Femur (tissue), 1 donor: ENCODE data around the gene PRKCQ.

ENCODE experiments used
- DNase-seq: peaks from one replicate; pipeline ENCODE4 v3.0.0-alpha.2; 2017

The PRKCQ gene

GRCh38 chr10:6565588-6565987, 14.5 kb downstream of the PRKCQ start:
- no peak for DNase-seq

- DNase-seq = no peak
These were observed 15.7 kb downstream of the PRKCQ start for GRCh38 chr10:6564367-6564766.

DNA sequence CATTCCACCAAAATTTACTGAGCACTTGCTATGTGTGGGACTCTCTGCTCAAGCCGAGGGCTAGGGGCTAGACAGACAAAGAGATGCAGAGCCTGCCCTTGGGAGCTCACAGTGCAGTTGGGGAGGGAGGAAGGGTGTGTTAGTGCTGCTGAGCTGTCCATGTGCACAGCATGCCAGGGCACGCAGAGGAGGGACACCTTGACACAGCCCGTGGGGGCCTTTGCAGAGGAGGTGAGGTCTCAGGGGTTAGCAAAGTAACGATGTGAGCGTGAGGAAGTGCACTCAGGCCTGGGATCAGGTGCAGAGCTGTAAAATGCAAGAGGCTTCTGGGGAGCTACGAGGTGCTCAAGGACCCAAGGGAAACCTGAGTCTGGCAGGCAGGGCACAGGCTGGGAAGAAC, 16.3 kb downstream of the PRKCQ start:
- DNase-seq = no peak

- DNase-seq = no peak
These were observed 17.0 kb downstream of the PRKCQ start for GRCh38 chr10:6563075-6563474.

DNA sequence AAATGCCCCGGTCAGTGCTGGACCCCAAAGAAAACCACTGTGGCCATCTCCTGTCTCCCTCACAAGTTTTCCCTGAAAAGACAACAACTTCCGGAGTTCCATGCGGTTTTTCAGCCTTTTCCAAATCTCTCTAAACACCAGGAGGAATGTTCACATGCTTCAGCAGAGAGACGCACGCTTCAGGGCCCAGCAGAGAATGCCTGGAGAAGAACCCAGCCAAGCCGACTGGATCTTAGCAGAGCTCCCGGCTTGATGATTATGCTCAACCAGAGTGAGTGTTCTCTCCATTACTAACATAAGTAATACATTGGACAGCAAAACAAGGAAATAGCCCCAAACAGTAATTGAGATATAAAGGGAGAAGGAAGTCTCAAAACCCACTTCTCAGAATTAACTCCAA, 17.9 kb downstream of the PRKCQ start:
- no peak for DNase-seq

GRCh38 chr10:6561552-6561951, 18.5 kb downstream of the PRKCQ start:
- no peak for DNase-seq

DNA sequence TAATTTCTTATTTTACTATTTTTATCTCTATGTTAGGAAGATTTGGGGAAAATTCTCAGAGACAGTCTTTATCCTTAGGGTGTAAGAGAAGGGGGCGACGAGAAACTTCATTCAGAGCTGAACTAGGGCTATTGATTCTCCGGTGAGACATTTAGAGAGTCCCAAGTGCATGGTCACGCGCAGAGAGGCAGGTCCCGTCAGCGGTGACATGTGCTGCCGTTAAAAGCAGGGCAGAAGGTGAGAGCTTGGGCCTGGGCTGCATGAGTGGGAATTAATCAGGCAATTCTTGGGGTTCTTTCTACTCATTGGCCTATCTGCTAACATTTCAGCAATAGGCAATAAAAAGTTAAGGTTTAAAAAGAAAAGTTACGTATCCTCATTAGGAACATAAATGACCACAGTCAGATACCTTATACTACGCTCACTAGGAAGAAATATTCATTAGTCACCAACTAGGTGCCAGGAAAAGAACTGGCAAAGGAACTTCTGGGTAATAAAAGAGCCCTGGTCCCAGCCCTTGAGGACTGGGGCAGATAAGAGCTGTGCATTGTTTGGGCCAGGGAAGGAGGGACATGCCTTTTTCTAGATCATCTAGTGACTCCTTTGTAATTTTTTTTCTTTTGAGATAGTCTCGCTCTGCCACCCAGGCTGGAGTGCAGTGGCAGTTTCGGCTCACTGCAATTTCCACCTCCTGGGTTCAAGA, 21.2 kb downstream of the PRKCQ start:
- no peak for DNase-seq

DNA sequence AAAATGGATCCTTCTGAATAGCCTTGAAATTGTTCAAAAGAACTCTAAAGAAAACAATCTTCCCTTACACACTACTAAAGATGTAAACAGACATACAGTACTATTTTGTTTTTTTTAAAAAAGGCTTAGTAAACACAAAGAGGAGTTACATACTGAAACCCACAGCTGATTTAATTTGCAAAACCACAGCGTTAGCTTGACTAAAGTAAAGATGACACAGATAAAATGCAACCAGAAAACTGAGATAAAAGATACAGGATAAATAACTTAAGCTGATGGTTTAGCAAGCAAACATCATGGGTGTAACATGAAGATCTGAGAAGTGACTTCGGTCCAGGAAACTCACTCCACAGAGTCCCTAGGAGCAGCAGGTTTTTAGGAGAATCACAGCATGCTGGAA, 21.8 kb downstream of the PRKCQ start:
- no peak for DNase-seq

DNA sequence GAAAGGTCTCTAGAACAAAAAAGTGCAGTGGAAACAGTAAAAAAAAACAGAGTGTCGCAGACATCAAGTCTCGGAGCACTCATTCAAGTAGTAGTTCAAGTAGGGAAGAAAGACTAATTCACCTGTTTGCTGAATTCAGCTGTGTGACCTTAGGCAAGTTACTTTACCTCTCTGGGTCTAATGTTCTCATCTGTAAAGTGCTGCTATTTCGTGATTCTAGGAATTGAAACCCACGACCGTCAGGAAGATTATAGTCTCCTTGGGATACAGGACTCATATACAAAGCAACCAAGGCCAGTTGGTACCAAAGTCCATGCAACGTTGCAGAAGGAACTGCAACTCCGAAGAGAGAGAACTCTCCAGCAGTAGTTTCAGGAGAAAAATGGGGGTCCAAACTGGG, 26.1 kb downstream of the PRKCQ start:
- no peak for DNase-seq

GRCh38 chr10:6543431-6544005, 36.6 kb downstream of the PRKCQ start:
- no peak for DNase-seq

DNA sequence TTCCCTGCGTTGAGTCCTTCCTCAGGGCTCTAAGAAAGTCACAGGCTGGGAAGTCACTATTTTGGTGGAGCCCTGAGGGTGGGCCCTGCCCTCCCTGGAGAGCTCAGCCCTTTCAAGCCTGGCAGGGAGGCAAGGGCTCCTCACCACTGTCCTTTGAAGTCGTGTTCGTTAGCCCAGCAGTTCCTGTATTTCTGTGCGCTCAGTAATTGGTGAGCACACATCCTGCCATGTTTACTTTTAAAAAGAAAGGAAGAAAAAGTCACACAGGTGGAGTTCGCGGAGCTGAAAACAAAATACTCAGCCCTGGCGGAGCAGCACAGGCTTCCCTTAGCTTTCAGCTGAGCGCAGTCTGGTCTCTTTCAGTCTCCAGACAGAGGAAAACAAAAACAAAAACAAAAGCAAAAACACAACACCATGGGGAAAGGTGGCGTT, 37.1 kb downstream of the PRKCQ start:
- no peak for DNase-seq

DNA sequence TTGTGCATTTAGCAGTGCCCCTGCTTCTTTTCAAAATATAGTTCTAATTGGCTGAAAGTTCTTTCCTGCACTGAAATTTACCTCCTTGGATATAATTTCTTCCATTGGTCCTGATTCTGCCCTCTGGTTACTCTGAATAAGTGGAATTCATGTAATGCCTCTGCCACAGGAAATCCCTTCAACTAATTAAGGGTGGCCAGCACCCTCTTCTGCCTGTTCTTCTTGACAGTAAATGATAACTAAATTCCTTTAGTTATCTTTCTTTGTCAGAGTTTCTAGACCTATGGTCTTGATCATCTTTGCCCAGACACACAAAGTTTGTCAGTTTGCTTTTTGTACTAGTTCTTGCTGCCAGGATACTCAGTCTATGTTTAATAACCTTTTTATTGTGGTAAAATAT, 40.2 kb downstream of the PRKCQ start:
- DNase-seq = no peak

DNA sequence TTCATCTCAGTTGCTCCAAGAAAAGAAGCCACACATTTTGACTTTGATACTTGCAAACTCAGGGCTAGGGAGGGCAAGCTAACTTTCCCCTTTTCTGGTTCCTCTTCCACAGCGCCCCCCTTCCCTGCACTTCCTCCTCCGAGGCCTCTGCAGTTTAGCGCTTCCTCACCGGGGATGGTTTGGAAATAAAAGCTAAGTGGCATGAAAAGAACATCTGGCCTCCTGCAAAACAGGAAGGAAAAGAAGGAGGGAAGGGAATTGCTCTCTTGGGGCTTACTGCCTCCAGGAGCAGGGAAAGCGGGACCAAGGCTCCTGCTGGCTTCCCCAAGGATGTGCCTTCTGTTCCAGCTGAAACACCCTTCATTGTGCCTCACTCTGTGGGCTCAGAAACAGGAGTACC, 42.3 kb downstream of the PRKCQ start:
- DNase-seq = peak; percentile 43

- no peak for DNase-seq
These were observed 44.0 kb downstream of the PRKCQ start for GRCh38 chr10:6536102-6536501.

GRCh38 chr10:6535156-6535764, 44.8 kb downstream of the PRKCQ start:
- no peak for DNase-seq

GRCh38 chr10:6532321-6532720, 47.8 kb downstream of the PRKCQ start:
- DNase-seq = no peak

DNA sequence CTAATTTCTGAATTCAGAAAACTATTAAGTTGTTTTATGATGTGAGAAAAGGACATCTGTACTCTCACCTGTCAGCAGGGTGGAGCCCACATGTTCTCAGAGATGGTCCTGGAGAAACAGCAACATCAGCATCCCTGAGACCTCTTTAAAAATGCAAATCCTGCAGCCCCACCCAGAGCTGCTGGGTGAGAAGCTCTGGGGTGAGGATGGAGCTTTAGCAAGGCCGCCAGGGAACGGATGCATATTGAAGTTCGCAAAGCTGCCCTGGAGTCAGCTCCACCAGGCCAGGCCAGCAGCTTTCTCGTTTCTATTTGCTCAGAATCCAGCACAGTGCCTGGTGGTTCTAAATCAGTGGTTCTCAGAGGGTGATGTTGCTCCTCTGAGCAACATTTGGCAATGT, 49.1 kb downstream of the PRKCQ start:
- no peak for DNase-seq

DNA sequence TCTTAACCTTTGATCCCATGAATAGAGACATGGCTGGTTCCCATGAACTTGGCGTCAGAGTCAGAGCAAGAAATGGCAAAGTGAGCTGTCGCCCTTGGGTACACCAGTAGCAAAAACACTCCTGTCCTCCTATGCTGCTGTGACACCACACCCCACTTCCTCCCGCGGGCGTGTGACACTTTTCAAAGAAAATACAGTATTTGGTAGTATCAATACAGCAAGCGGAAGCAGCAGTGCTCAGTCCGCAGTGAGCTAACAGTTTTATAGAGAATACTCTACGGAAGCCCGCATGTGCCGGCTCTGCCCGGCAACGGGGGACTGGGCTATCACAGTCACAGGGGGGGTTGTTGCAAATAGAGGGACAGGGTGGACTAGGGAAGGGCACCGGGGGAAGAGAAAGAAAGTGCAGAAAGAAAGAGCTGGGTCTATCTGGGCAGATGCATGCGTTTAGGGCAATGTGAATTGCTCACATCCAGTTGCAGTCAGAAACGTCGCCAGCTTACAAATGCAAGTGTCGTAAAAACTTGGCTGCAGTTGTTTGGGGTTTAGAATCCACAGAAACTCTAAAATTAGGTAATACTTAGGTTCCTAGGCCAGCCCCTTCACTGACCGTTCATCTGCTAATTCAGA, 49.8 kb downstream of the PRKCQ start:
- DNase-seq = no peak

DNA sequence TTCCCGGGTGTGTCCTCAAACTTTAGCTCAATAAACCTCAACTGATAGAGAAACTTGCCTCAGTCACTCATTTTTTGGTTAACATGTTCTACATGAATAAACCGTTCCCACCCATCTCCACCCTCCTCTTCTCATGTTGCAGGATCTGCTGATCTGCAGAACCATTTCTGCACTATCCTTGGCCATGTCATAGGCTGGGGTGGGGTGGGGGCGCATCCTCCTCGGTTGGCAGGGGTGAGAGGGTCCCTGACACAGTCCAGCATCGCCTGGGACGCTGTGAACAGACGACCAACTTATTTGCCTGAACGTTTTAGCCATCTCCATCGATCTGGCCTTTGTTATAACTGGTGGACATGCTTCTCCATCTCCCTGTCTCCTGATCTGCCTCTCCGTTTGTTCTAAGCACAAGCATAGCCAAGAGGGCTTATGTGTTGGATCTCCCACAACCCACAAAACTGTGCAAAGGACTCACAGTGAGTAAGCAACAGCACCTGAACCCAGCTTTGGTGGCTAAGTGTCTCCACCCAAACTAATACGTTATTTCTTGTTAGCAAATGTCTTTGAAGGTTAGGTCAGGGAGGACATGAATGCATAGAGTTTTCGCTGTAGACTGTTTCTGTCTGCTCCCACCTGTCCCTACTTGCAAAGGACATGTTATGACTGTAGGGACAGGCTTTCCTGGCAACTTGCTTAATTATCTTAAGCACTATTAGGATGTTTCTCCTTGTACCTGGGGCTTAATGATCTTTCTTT, 51.7 kb downstream of the PRKCQ start:
- no peak for DNase-seq

DNA sequence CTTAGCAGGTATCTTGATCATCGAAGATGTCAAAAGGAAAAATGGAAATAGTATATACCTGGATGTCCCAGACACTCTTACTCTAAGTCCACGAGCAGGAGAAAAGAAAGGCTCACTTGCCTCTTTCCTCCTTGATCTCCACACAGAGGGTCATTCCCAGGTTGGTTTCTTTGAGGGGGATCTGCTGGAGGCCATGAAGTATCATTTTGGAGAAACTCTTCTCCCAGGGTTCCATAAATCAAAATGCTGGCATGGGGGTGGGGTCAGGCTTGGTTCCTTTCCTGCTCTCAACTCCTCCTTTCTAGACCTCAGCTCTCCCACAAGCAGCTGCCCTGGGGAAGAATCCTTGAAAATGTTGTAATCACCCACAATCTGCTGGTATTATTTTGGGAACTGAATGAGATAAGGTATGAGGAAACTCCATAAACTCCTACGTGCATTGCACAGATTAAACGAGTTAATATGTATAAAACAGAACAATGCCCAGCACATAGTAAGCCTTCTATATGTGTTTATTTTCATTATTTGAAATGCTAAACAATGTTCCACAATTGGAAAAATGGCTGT, 54.4 kb downstream of the PRKCQ start:
- DNase-seq = no peak

- no peak for DNase-seq
These were observed 57.8 kb downstream of the PRKCQ start for GRCh38 chr10:6522230-6522629.

DNA sequence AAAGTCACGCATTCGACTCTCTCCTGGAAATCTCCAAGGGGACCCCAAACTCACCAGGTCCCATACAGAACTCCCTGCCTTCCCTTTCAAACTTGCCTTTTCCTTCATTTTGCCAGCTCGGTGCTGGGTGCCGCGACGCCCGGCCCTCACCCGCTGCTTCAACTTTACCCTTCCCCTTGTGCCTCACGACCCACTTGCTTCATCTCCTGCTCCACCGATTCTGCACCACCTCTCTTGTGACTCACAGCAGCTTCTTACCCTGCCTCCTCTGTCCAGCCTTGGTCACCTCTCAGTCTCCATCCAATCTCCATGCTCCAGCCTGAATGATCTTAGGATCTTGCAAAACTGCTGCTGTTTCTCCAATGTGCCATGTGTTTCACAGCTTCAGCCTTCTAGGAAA, 59.9 kb downstream of the PRKCQ start:
- DNase-seq = no peak
